ENCODE data around the gene LDLRAD1. TPM values are rescaled to one million over a fixed set of nuclear protein-coding genes. Genes with fewer than 3 reads are reported as not detected.

Gene LDLRAD1
- total and polyA plus RNA-seq, 2 of the 13 experiments (the other 11 are each of a cell fraction or from before 2014, with no cell fraction given), result 2.5 to 14.0 TPM

- TF ChIP-seq DRAP1 (CRISPR knock-in tag; IDR thresholded peaks at IDR 0.05) (no peak), TFDP2 (CRISPR knock-in tag; IDR thresholded peaks at IDR 0.05) (no peak), FIP1L1 (IDR thresholded peaks at IDR 0.05; ENCODE audit: borderline replicate concordance, insufficient read depth, low read depth, low read length) (no peak), SMAD1 (CRISPR knock-in tag; IDR thresholded peaks at IDR 0.05; ENCODE audit: borderline replicate concordance, low read depth) (no peak), SP2 (CRISPR knock-in tag; IDR thresholded peaks at IDR 0.05) (no peak), WIZ (CRISPR knock-in tag; IDR thresholded peaks at IDR 0.05) (no peak), SPEN (CRISPR knock-in tag; IDR thresholded peaks at IDR 0.05; ENCODE audit: low read depth) (no peak), ZNF274 (CRISPR knock-in tag; IDR thresholded peaks at IDR 0.05) (no peak), SOX5 (CRISPR knock-in tag; IDR thresholded peaks at IDR 0.05; ENCODE audit: borderline replicate concordance) (peak; percentile 43; the same call in 1 of the 2 replicates), ZNF569 (CRISPR knock-in tag; IDR thresholded peaks at IDR 0.05; ENCODE audit: borderline replicate concordance) (no peak), SOX6 (IDR thresholded peaks at IDR 0.05) (no peak), SOX6 (CRISPR knock-in tag; IDR thresholded peaks at IDR 0.05) (peak; percentile 33; the same call in 1 of the 2 replicates), XBP1 (CRISPR knock-in tag; IDR thresholded peaks at IDR 0.05) (no peak), ZNF816 (CRISPR knock-in tag; IDR thresholded peaks at IDR 0.05; ENCODE audit: borderline replicate concordance) (no peak), ATM (IDR thresholded peaks at IDR 0.05; ENCODE audit: borderline replicate concordance) (no peak), ZNF142 (CRISPR knock-in tag; IDR thresholded peaks at IDR 0.05) (no peak), ZNF766 (CRISPR knock-in tag; IDR thresholded peaks at IDR 0.05; ENCODE audit: borderline replicate concordance) (no peak), TAF15 (IDR thresholded peaks at IDR 0.05; ENCODE audit: low read depth, low read length, poor library complexity, severe bottlenecking) (no peak), ZMYM4 (CRISPR knock-in tag; IDR thresholded peaks at IDR 0.05) (no peak), LCORL (IDR thresholded peaks at IDR 0.05) (no peak), LCORL (CRISPR knock-in tag; IDR thresholded peaks at IDR 0.05) (no peak), SRSF1 (optimal IDR thresholded peaks at IDR 0.05; ENCODE audit: low read depth, low read length) (no peak), ZNF776 (CRISPR knock-in tag; IDR thresholded peaks at IDR 0.05) (no peak), ZFP36L1 (CRISPR knock-in tag; IDR thresholded peaks at IDR 0.05) (no peak), KMT2B (CRISPR knock-in tag; IDR thresholded peaks at IDR 0.05) (no peak), ZNF747 (CRISPR knock-in tag; IDR thresholded peaks at IDR 0.05; ENCODE audit: borderline replicate concordance) (no peak), GLI4 (CRISPR knock-in tag; IDR thresholded peaks at IDR 0.05; ENCODE audit: borderline replicate concordance) (no peak)
Observed at GRCh38 chr1:53966794-53967193, 51.2 kb downstream of the LDLRAD1 start (continued).

All from HepG2 (cell line).